ENCODE results near the gene XNDC1N.

XNDC1N gene

GRCh38 chr11:71962428-71963038, 34.1 kb upstream of the XNDC1N start:
- peaks cover 6% of the 10 kb centered on the region; the same call in 1 of the 2 replicates for H3K4me1 ChIP-seq (ENCODE audit: low read length)
- peak overlapping the region; percentile 50; the same call in 1 of the 2 replicates for H3K27ac ChIP-seq (ENCODE audit: low read length)
- no peaks in the 10 kb centered on the region for H3K79me2 ChIP-seq (ENCODE audit: low read length)
- TF ChIP-seq CTCF (IDR thresholded peaks at IDR 0.05; ENCODE audit: low read length) (no peak), EZH2phosphoT487 (IDR thresholded peaks at IDR 0.05; ENCODE audit: low read length) (no peak), EZH2 (optimal IDR thresholded peaks at IDR 0.05; ENCODE audit: low read depth, low read length) (no peak)
- peaks cover 4% of the 10 kb centered on the region; the same call in 1 of the 2 replicates for H3F3A ChIP-seq (ENCODE audit: insufficient read depth, low read length)
- H3K9me2 ChIP-seq (replicated peaks; ENCODE audit: insufficient read depth, low read length), result no peaks in the 10 kb centered on the region
- no peaks in the 10 kb centered on the region for H3K27me3 ChIP-seq (replicated peaks; ENCODE audit: insufficient read depth, low read length)
- H3K36me3 ChIP-seq (replicated peaks; ENCODE audit: insufficient read depth, low read length), result no peaks in the 10 kb centered on the region; the same call in 1 of the 2 replicates
- no peaks in the 10 kb centered on the region for H3K9me3 ChIP-seq (replicated peaks; ENCODE audit: insufficient read depth, low read length)
- H3K4me2 ChIP-seq (ENCODE audit: low read depth, low read length), result no peak overlapping the region
- H4K20me1 ChIP-seq (ENCODE audit: insufficient read depth, low read length), result no peaks in the 10 kb centered on the region
- no peak overlapping the region for H3K4me3 ChIP-seq (ENCODE audit: low read length)
- peak; percentile 28 for DNase-seq
- H3K9ac ChIP-seq (ENCODE audit: low read length), result no peak overlapping the region
- no peak overlapping the region for H2AFZ ChIP-seq (ENCODE audit: low read length)

- Histone ChIP-seq H3K9me2 (replicated peaks; ENCODE audit: insufficient read depth, low read length) (no peaks in the 10 kb centered on the region), H3K36me3 (replicated peaks; ENCODE audit: insufficient read depth, low read length) (no peaks in the 10 kb centered on the region), H3K27ac (ENCODE audit: low read length) (no peak overlapping the region), H3K27me3 (replicated peaks; ENCODE audit: insufficient read depth, low read length) (no peaks in the 10 kb centered on the region), H3K9ac (ENCODE audit: low read length) (no peak overlapping the region), H3K4me2 (ENCODE audit: low read depth, low read length) (no peak overlapping the region), H3K4me3 (ENCODE audit: low read length) (no peak overlapping the region), H4K20me1 (ENCODE audit: insufficient read depth, low read length) (0 out of 2 replicates have a peak, but pooled peaks cover 3% of the 10 kb centered on the region), H3F3A (ENCODE audit: insufficient read depth, low read length) (no peaks in the 10 kb centered on the region), H3K9me3 (replicated peaks; ENCODE audit: insufficient read depth, low read length) (no peaks in the 10 kb centered on the region), H3K4me1 (ENCODE audit: low read length) (no peaks in the 10 kb centered on the region), H2AFZ (ENCODE audit: low read length) (no peak overlapping the region), H3K79me2 (ENCODE audit: low read length) (peaks cover 33% of the 10 kb centered on the region)
- no peak for DNase-seq
- TF ChIP-seq EZH2 (optimal IDR thresholded peaks at IDR 0.05; ENCODE audit: low read depth, low read length) (no peak), CTCF (IDR thresholded peaks at IDR 0.05; ENCODE audit: low read length) (no peak), EZH2phosphoT487 (IDR thresholded peaks at IDR 0.05; ENCODE audit: low read length) (no peak)
Measured at GRCh38 chr11:71955898-71956456, 27.6 kb upstream of the XNDC1N start.

- no peak for DNase-seq
- H3K79me2 ChIP-seq (ENCODE audit: low read length), result peaks cover 43% of the 10 kb centered on the region
Measured at GRCh38 chr11:71951741-71952310, 23.4 kb upstream of the XNDC1N start.

More at GRCh38 chr11:71951741-71952310, 23.4 kb upstream of the XNDC1N start:
- no peaks in the 10 kb centered on the region for H3K9me2 ChIP-seq (replicated peaks; ENCODE audit: insufficient read depth, low read length)
- H3K36me3 ChIP-seq (replicated peaks; ENCODE audit: insufficient read depth, low read length), result no peaks in the 10 kb centered on the region
- no peak overlapping the region for H3K4me2 ChIP-seq (ENCODE audit: low read depth, low read length)
- no peak overlapping the region for H3K9ac ChIP-seq (ENCODE audit: low read length)
- H4K20me1 ChIP-seq (ENCODE audit: insufficient read depth, low read length), result 0 out of 2 replicates have a peak, but pooled peaks cover 3% of the 10 kb centered on the region
- no peak overlapping the region for H3K4me3 ChIP-seq (ENCODE audit: low read length)
- H3K27me3 ChIP-seq (replicated peaks; ENCODE audit: insufficient read depth, low read length), result no peaks in the 10 kb centered on the region
- no peaks in the 10 kb centered on the region for H3K9me3 ChIP-seq (replicated peaks; ENCODE audit: insufficient read depth, low read length)
- H3F3A ChIP-seq (ENCODE audit: insufficient read depth, low read length), result no peaks in the 10 kb centered on the region
- no peaks in the 10 kb centered on the region for H3K4me1 ChIP-seq (ENCODE audit: low read length)
- H2AFZ ChIP-seq (ENCODE audit: low read length), result no peak overlapping the region
- H3K27ac ChIP-seq (ENCODE audit: low read length), result no peak overlapping the region
- TF ChIP-seq EZH2 (optimal IDR thresholded peaks at IDR 0.05; ENCODE audit: low read depth, low read length), result no peak
- TF ChIP-seq CTCF (IDR thresholded peaks at IDR 0.05; ENCODE audit: low read length), result no peak
- TF ChIP-seq EZH2phosphoT487 (IDR thresholded peaks at IDR 0.05; ENCODE audit: low read length), result no peak
